ENCODE data around the gene AFP. TPM values are rescaled to one million over a fixed set of nuclear protein-coding genes. Genes with fewer than 3 reads are reported as not detected.

The AFP gene
- total and polyA plus RNA-seq, 2 of the 13 experiments (the other 11 are each of a cell fraction or from before 2014, with no cell fraction given): 9,434 to 13,105 TPM

GRCh38 chr4:73404042-73404441 is 32.0 kb upstream of the AFP start, which contains the start of gene ALB (continued):
- TF ChIP-seq CENPX (CRISPR knock-in tag; IDR thresholded peaks at IDR 0.05): no peak
- no peak for TF ChIP-seq CHCHD3 (CRISPR knock-in tag; IDR thresholded peaks at IDR 0.05)
- no peak for TF ChIP-seq ZNF615 (CRISPR knock-in tag; IDR thresholded peaks at IDR 0.05; ENCODE audit: borderline replicate concordance)
- TF ChIP-seq FOXJ3 (CRISPR knock-in tag; IDR thresholded peaks at IDR 0.05; ENCODE audit: borderline replicate concordance): peak; percentile 87; the same call in 1 of the 2 replicates
- TF ChIP-seq RXRA (CRISPR knock-in tag; IDR thresholded peaks at IDR 0.05): no peak
- TF ChIP-seq ELF4 (CRISPR knock-in tag; IDR thresholded peaks at IDR 0.05; ENCODE audit: borderline replicate concordance): peak; percentile 64; the same call in 1 of the 2 replicates
- no peak for TF ChIP-seq HOMEZ (CRISPR knock-in tag; IDR thresholded peaks at IDR 0.05; ENCODE audit: low read depth)
- no peak for TF ChIP-seq ZBTB3 (CRISPR knock-in tag; IDR thresholded peaks at IDR 0.05; ENCODE audit: borderline replicate concordance, low read depth)
- TF ChIP-seq MAZ (IDR thresholded peaks at IDR 0.05; ENCODE audit: borderline replicate concordance, low read depth, low read length): no peak
- TF ChIP-seq MAZ (CRISPR knock-in tag; IDR thresholded peaks at IDR 0.05; ENCODE audit: low read depth): peak; percentile 62; the same call in 1 of the 2 replicates
- TF ChIP-seq JUNB (CRISPR knock-in tag; IDR thresholded peaks at IDR 0.05; ENCODE audit: borderline replicate concordance): no peak
- TF ChIP-seq NR2F2 (IDR thresholded peaks at IDR 0.05; ENCODE audit: borderline replicate concordance, low read depth): 0 out of 2 replicates have a peak, but pooled peaks have one; percentile 28
- TF ChIP-seq HNRNPUL1 (IDR thresholded peaks at IDR 0.05; ENCODE audit: low read depth, low read length): no peak
- no peak for TF ChIP-seq SKIL (CRISPR knock-in tag; IDR thresholded peaks at IDR 0.05; ENCODE audit: borderline replicate concordance)
- no peak; the same call in 1 of the 2 replicates for TF ChIP-seq PPARG (CRISPR knock-in tag; conservative IDR thresholded peaks at IDR 0.05)
- peak; percentile 67; the same call in 1 of the 2 replicates for TF ChIP-seq IRF2 (CRISPR knock-in tag; IDR thresholded peaks at IDR 0.05)
- no peak for TF ChIP-seq ZNF230 (CRISPR knock-in tag; IDR thresholded peaks at IDR 0.05)
- peak; percentile 53 for TF ChIP-seq PHF8 (CRISPR knock-in tag; IDR thresholded peaks at IDR 0.05)
- no peak for TF ChIP-seq RAD51 (IDR thresholded peaks at IDR 0.05; ENCODE audit: borderline replicate concordance)
- TF ChIP-seq HDAC2 (CRISPR knock-in tag; IDR thresholded peaks at IDR 0.05): no peak; the same call in 1 of the 2 replicates
- TF ChIP-seq, protein P1, sequence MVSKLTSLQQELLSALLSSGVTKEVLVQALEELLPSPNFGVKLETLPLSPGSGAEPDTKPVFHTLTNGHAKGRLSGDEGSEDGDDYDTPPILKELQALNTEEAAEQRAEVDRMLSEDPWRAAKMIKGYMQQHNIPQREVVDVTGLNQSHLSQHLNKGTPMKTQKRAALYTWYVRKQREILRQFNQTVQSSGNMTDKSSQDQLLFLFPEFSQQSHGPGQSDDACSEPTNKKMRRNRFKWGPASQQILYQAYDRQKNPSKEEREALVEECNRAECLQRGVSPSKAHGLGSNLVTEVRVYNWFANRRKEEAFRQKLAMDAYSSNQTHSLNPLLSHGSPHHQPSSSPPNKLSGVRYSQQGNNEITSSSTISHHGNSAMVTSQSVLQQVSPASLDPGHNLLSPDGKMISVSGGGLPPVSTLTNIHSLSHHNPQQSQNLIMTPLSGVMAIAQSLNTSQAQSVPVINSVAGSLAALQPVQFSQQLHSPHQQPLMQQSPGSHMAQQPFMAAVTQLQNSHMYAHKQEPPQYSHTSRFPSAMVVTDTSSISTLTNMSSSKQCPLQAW (CRISPR knock-in tag; IDR thresholded peaks at IDR 0.05): no peak
- TF ChIP-seq CHD2 (IDR thresholded peaks at IDR 0.05; ENCODE audit: low read depth, low read length): no peak
- no peak for TF ChIP-seq STAT6 (CRISPR knock-in tag; IDR thresholded peaks at IDR 0.05; ENCODE audit: borderline replicate concordance)
- no peak for TF ChIP-seq FOXP1 (IDR thresholded peaks at IDR 0.05)
- TF ChIP-seq FOXP1 (CRISPR knock-in tag; IDR thresholded peaks at IDR 0.05): peak; percentile 58; the same call in 1 of the 2 replicates
